ENCODE measurements around the gene TRIM29.

DNA sequence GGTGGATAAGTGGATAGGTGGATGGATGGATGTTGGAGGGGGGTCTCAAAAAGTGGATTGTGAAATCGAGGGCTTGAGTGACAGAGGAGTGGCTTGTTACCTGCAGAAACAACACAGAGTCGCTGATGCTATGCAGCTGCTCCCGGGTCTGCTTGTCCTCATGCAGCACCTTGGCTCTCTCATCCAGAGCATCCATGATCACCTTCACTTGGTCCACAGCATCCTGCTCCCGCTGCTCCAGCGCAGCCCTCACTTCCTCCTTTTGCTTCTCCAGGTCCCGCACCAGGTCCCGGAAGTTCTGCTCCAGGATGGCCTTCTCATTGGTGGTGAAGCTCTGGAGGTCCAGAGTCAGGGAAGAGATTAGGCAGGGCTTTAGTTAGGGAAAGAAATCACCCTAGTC is 10.7 kb downstream of the TRIM29 start:
- TF ChIP-seq, protein P1, sequence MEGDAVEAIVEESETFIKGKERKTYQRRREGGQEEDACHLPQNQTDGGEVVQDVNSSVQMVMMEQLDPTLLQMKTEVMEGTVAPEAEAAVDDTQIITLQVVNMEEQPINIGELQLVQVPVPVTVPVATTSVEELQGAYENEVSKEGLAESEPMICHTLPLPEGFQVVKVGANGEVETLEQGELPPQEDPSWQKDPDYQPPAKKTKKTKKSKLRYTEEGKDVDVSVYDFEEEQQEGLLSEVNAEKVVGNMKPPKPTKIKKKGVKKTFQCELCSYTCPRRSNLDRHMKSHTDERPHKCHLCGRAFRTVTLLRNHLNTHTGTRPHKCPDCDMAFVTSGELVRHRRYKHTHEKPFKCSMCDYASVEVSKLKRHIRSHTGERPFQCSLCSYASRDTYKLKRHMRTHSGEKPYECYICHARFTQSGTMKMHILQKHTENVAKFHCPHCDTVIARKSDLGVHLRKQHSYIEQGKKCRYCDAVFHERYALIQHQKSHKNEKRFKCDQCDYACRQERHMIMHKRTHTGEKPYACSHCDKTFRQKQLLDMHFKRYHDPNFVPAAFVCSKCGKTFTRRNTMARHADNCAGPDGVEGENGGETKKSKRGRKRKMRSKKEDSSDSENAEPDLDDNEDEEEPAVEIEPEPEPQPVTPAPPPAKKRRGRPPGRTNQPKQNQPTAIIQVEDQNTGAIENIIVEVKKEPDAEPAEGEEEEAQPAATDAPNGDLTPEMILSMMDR (conservative IDR thresholded peaks at IDR 0.05 in 1 of 2, IDR thresholded peaks at IDR 0.05 in 1 of 2; ENCODE audit: low read depth in 1 of 2, low read length in 2 of 2) = no peak
- TF ChIP-seq EZH2 (IDR thresholded peaks at IDR 0.05; ENCODE audit: low read length, missing control alignments) = no peak
